ENCODE data around the gene CHRNE.
"Not testable (repeated sequence)": the region's sequence is repeated elsewhere in the genome, so short reads cannot be mapped to it uniquely, and the experiment has no call there.

The CHRNE gene

DNA sequence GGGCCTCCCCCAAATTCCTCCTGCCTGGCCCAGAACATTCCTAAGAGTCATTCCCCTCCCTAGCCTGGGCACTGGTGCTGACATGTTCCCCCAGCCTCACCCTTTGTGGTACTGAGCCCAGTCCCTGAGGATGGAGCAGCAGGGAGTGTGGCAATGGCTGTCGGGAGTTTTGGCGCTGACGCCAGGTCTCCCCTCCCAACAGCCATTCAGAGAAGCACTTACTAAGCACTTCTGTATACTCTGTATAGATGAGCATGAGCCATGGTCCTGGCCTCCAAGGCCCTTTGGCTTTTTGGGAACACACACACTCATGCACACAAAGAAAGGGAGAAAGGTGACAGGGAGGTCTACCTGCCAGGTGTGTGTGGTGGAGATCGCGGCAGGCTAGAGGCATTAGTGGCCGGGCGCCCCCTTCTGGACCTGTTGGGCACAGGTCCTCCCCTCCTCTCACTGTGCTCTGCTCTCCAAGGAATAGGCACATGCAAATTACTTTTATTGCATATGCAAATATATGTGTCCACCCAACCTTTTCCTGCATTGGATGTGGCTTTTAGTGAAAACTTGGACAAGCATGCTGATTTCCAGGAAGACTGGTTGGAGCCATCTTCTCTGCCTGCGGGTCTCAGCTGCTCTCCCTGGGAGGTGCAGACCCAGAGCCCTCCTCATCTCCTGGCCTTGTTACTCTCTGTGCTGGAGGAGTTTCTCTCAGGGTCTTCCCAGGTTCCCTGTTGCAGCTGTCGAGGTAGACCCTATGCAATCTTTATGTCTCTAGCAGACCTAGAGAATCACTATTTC is 20.9 kb downstream of the CHRNE start:
- DNase-seq, result peak; percentile 31

DNA sequence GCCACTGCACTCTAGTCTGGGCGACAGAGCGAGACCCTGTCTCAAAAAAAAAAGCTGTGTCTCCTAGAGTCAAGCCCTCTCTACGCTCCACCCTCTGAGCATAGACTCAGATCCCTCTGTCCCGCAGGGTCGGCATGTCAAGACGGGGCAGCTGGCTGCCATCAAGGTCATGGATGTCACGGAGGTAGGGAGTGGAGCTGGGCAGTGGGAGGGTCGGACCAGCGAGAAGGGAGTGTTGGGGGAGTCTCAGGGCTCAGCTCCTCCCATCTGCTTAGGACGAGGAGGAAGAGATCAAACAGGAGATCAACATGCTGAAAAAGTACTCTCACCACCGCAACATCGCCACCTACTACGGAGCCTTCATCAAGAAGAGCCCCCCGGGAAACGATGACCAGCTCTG is 22.0 kb downstream of the CHRNE start:
- no peak for DNase-seq

DNA sequence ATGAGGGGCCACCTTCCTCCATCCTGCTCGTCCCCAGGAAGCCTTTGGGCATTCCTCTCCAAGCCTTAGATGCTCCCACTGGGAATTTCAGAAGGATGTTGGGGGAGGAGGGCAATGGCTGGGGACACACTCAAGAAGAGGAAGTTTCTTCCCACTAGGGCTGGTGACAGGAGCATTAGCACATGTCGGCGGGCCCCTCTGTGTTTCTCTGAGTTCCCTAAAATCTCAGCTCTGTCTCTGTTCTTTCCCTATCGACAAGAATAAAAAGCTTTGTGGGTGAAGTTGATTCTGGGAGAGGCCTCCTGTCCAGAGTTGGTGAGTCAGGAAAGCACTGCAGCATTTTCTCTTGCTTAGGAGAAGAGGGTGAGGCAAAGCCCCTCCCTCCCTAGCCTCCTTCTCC is 23.3 kb downstream of the CHRNE start:
- DNase-seq, result no peak

DNA sequence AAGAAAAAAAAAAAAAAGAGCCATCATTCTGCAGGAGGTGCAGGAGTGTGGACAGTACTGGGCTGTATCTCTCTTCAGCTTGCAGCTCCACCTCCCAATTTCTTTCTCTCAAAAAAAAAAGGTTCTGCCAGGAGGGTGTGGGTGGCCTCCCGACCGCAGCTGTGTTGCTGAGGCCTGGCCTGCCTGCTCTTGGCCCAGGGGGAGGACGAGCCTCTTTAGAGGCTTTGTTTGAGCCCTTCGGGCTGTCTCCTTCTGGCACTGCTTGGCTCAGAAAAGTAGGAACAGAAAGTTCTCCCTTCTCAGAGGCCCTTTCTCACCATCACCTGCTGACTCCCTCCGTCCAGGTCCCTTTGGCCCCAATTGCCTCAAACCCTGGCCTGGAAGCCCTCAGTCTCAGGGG is 25.8 kb downstream of the CHRNE start:
- no peak for DNase-seq

DNA sequence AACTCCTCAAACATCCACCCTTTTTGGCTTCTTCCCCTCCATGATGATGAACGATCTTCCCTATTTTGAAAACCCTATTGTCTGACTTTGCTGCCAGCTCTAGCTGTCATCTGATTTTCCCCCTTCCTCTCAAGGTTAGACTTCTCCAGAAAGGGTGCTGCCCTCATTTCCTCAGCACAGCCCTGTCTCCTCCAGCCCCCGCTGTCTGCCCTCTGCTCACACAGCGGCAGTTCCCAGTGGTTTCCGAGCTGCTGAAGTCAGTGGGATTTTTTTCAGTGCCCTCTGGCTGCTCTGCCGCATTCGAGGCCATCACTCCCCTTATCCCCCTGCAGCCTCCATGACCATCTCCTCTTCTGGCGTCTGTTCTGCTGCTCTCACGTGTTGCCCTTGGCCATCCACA is 30.1 kb downstream of the CHRNE start:
- no peak for DNase-seq

DNA sequence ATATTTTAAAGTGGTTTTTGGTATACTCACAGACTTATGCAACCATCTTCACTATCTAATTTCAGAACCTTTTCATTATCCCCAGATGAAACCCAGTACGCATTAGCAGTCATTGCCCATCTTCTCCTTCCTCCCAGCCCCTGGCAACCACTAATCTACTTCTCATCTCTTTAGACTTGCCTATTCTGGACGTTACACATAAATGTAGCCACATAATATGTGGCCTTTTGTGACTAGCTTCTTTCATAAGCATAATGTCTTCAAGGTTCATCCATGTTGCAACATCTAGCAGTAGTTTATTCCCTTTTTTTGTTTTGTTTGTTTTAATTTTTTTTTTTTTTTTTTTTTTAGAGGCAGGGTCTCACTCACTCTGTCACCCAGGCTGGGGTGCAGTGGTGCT is 32.0 kb downstream of the CHRNE start:
- DNase-seq, result no peak

DNA sequence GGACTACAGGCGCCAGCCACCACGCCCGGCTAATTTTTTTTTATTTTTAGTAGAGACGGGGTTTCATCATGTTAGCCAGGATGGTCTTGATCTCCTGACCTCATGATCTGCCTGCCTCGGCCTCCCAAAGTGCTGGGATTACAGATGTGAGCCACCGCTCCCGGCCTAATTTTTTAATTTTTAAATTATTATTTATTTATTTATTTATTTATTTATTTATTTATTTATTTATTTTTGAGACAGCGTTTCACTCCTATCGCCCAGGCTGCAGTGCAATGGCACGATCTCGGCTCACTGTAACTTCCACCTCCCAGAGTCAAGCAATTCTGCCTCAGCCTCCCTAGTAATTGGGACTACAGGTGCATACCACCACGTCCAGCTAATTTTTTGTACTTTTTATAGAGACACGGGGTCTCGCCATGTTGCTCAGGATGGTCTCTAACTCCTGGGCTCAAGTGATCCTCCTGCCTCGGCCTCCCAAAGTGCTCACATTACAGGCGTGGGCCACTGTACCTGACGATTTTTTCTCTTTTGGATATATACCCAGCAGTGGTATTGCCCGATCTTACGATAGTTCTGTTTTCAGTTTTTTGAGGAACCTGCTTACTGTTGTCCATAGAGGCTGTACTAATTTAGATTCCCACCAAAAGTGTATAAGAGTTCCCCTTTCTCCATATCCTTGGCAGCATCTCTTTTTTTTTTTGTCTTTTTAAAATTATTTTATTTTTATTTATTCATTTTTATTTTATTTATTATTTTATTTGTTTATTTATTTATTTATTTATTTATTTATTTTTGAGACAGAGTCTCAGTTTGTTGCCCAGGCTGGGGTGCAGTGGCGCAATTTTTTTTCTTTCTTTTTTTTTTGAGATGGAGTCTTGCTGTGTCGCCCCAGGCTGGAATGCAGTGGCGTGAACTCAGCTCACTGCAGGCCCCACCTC is 33.6 kb downstream of the CHRNE start:
- DNase-seq, result not testable (repeated sequence)

DNA sequence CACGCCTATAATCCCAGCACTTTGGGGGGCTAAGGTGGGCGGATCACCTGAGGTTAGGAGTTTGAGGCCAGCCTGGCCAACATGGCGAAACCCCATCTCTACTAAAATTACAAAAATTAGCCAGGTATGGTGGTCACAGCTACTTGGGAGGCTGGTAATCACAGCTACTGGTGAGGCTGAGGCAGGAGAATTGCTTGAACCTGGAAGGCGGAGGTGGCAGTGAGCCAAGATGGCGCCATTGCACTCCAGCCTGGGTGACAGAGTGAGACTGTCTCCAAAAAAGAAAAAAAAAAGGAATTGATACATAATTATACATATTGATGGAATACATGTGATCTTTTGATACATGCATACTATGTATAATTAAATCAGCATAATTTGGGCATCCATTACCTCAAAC is 35.4 kb downstream of the CHRNE start:
- not testable (repeated sequence) for DNase-seq

DNA sequence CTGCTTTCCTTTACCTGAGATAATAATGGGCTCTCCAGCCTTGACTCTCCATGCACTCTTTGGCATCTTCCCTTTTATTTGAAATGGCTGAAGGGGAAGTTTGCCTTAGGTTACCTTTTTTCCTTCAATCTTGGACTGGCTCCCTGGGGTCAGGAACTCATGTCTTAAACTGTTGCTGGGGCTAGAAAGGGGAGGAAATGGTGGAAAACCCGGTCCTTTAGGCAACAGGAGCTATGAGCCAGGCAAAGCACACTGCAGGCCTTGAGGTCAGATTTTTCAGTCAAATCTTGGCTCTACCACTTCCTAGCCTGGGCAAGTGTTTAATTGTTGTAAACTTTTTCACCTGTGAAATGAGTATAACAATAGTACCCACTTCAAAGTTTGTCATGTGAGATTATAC is 39.6 kb downstream of the CHRNE start:
- no peak for DNase-seq

DNA sequence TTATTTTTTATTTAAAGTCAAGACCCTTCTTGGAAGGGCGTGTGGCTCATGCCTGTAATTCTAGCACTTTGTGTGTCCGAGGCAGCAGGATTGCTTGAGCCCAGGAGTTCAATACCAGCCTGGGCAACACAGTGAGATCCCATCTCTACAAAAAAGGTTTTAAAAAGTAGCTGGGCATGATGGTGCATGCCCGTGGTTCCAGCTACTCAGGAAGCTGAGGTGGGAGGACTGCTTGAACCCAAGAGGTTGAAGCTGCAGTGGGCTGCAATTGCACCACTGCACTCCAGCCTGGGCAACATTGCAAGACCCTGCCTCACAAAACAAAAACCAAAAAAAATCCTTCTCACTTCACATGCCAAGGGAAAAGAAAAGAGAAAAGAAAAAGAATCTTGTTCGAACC is 40.2 kb downstream of the CHRNE start:
- DNase-seq, result no peak

DNA sequence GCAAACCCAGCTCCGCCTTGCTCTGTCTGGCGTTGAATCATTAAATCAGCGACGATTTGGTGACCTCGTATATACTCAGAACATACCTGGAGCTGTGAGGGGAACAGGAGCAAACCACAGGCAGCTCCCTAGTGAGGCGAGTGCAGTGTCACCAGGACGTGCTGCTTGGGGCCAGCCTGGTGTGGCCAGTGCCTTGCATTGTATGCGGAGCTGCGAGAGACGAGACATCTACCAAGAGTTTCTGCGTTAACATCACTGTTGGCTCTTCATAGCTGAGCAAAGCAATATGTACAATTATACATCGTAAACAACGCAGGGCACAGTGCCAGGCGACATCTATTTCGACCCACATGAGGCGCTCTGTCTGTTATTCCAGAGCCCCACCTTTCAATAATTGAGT is 41.8 kb downstream of the CHRNE start:
- DNase-seq, result no peak

DNA sequence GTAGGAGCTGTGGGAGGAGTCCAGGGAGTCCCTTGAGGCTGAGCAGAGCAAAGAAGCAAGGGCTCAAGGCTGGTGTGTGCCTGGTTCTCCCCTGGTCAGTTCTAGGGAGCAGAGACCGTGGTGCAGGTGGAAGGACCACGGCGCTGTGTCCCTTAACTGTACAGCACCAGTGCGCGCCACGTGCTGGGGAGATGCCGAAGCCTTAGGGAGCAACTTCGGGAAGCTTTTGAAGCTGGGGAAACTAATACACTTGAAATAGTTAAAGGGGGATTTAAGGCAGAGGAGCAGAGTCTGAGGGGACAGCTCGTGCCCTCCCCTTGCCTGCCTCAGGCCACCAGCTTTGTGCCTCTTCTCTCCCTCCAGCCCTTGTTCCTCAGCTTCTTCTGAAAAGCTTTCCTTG is 42.2 kb downstream of the CHRNE start:
- DNase-seq, result no peak

DNA sequence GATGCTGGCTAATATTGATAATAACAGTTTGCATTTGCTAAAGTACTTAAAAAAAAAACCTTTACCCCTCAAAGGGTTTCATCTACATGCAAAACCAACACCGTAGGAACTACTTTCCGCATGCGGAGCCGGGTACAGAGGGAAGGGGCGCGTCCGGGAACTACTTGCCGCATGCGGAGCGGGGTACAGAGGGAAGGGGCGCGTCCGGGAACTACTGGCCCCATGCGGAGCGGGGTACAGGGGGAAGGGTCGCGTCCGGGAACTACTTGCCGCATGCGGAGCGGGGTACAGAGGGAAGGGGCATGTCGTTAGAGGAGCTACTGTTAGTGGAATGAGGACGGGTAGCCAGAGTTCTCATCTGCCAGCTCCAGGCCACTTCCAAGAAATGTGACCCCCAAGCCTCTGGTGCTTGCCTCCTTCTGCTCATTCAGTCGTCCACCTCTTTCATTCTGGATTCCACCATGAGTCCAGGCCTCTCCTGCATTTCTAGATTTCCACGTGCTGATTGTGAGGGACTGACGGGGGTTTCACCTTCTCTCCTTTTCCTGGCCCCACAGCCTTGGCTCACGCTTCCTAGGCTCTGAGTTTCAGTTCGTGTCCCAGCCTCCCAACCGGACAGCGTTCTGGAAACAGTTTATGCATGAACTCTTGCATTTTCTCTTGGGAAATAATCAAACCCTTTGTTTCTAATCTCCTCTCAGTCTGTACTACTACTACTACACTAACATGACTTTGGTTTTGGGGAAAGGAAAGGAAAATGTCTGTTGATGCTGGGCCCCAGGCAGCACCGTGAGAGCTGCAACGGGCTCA is 42.9 kb downstream of the CHRNE start:
- no peak for DNase-seq

DNA sequence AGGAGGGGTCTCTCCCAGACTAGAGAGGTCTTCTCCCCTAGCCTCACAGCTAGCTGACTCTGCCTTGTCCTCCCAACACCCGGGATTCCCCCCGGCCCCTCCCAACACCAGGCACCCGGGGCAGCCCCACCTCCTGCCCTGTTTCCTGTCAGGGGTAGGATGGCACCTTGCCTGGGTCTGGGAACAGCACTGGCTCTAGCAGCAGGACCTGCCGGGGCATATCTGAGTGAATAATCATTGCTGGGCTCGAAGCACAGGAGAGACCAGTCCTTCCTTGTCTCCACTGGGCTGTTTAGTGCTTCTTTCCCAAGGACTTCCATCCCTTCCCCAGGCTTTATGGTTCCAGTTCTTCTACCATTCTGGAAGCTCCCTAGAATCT is 44.0 kb downstream of the CHRNE start:
- DNase-seq, result peak; percentile 59

DNA sequence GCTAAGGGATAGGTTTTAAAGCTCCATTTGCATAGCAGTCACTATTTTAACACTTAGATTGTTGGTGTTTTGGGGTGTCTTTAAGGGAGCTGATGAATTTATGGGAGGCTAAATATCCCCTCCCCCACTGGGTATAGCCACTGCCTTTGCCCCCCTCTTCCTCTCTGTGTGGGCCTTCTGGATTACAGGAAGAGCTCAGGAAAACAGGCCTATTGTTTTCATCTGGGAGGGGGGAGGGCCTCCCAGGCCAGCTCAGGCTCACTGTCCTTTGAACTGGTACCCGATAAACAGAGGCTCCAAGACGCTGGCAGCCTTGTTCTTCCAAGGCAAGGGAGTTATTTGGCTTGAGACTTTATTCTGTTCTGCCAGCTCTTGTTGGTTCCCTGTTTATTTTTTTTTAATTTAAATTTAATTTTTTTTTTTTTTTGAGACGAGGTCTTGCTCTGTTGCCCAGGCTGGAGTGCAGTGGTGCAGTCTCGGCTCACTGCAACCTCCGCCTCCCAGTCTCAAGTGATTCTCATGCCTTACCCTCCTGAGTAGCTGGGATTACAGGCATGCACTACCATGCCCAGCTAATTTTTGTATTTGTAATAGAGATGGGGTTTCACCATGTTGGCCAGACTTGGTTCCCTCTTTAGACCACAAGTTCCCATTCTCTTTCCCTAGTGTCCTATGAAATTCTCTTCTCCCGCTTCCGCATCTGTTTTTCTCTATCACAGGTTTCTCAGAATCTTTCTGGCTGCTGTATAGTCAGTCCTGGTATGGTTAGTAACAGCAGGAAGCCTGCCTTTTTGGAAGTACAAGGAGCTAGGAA is 44.6 kb downstream of the CHRNE start:
- DNase-seq, result no peak

DNA sequence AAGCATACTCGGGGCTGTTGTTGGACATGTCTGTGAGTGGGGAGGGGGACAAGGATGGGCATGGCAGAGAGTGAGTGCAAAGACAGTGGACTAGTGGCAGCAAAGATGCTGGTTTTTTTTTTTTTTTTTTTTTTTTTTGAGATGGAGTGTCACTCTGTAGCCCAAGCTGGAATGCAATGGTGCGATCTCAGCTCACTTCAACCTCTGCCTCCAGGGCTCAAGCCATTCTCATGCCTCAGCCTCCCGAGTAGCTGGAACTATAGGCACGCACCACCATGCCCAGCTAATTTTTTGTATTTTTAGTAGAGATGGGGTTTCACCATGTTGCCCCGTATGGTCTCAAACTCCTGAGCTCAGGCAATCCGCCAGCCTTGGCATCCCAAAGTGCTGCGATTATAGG is 45.6 kb downstream of the CHRNE start:
- not testable (repeated sequence) for DNase-seq

DNA sequence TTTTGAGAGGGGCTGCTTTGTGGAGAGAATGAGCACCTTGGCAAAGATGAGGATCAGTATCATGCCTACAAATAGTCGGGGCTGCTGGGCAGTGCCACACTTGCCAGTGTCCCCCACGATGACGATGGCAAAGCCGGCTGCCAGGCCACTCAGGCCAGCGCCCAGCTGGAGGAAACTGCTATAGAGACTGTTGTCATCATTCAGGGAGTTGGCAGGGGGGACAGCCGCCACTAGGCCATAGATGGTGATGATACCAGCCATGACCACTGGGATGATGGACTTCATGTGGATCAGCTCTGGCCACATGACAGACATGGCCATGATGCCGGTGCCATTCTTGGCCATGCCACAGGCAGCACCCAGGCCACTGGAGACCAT is 46.0 kb downstream of the CHRNE start:
- no peak for DNase-seq

DNA sequence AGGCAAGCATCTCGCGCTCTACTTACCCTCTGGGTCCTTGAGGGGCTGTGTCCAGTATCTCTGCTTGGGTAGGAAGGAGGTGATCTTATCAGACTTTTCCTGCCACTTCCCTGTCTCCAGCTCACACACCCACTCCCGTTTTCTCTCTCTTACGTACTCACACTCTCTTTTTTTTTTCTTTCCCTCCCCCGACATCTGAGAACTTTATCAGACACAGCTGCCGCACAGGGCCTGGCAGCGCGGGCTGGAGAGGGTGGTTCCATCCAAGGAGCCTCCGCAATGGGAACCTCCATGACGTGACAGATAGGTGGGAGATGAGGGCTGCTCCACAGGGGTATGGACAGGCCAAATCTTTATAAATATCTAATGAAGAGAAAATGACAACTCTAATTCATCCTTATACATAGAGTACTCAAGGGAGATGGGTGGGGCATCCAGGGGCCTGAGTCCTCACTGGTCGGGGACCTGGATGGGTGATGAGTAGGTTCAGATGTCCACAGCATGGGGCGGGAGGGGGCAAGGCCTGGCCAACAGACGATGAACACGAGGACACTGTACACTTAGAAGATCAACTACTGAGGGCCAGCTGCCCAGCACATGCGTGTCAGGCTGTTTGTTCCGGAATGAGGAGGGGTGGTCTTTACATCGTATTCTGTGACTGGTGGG is 46.5 kb downstream of the CHRNE start:
- DNase-seq, result no peak

DNA sequence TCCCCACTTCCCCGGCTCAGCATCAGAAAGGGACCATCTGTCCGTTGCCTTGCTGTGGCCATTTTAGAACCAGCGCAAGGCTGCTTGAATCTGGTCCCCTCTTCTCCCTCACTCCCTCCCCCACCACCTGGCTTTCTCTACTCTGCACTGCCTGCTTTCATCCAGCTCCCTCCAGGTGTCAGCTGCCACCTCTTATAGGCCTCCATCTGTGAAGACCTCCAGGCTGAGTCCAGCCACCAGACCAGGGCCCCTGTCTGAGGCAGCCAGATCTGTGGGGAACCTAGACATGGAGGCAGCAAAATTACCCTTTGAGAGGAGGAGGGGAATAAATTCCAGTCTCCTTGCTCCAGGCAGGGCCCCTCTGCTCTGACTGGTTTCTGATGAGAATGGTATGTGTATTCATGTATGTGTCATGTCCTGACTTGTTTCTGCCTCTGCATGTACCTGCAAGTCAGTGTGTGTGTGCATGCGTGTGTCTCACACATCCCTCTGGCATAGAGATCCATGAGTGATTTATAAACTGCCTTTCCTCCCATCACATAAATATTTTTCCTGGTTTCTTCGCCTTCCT is 48.7 kb downstream of the CHRNE start:
- DNase-seq, result peak; percentile 40

DNA sequence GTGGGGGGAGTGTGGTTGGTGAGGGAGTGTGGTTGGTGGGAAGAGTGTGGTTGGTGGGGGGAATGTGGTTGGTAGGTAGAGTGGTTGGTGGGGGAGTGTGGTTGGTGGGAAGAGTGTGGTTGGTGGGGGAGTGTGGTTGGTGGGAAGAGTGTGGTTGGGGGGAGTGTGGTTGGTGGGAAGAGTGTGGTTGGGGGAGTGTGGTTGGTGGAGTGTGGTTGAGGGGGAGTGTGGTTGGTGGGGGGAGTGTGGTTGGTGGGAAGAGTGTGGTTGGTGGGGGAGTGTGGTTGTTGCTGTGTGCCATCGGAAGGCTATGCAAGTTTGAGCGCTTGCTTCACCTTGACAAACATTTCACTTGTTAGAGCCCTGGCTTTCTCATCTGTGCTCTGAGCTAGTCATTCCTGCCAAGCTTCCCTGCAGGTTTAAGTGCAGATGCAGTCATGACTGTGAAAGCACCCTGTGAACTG is 49.7 kb downstream of the CHRNE start:
- no peak for DNase-seq

DNA sequence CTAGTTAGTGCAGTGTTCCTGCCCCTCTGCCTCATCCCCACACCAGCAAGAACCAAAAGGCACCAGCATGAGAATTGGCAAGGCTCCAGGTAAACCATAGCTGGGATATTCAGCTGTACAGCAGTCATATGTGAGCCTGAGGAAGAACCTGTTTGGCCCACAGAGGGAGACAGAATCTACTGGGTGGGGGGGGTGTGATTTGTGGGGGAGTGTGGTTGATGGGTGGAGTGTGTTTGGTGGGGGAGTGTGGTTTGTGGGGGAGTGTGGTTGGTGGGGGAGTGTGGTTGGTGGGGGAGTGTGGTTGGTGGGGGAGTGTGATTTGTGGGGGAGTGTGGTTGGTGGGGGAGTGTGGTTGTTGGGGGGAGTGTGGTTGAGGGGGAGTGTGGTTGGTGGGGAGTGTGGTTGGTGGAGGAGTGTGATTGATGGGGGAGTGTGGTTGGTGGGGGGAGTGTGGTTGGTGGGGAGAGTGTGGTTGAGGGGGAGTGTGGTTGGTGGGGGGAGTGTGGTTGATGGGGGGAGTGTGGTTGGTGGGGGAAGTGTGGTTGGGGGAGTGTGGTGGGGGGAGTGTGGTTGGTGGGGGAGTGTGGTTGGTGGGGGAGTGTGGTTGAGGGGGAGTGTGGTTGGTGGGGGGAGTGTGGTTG is 50.2 kb downstream of the CHRNE start:
- DNase-seq, result peak; percentile 71

Measured in EL (cell line).